ENCODE measurements around the gene ARID1B.

DNA sequence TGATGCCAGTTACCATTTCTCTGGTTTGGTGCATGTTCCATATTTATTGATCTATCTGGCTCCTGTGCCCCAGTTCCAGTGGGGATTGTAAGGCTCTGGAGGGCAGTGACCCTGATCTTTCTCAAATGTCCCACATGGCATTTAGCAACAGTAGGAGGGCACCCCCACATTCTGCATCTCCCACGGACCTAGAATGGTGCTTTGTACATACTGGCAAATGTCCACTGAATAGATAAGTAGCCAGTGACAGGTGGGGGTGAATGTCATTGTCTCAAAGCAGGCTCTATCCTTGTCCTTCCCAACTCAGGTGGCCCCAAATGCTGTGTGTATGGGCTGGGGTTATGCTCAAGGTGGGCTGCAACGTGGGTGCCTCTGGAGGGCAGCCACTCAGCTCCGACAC lies 462.0 kb downstream of the ARID1B start:
- TF ChIP-seq POLR2A (IDR thresholded peaks at IDR 0.05; ENCODE audit: borderline replicate concordance, extremely low read depth, insufficient read depth, insufficient read length) (no peak), JUND (IDR thresholded peaks at IDR 0.05) (no peak), POLR2AphosphoS5 (IDR thresholded peaks at IDR 0.05; ENCODE audit: low read depth, low read length) (no peak), SIN3A (IDR thresholded peaks at IDR 0.05; ENCODE audit: low read depth) (no peak), TCF7L2 (IDR thresholded peaks at IDR 0.05; ENCODE audit: borderline replicate concordance, extremely low read depth, insufficient read depth, insufficient read length) (no peak), EZH2 (IDR thresholded peaks at IDR 0.05) (no peak), EZH2phosphoT487 (IDR thresholded peaks at IDR 0.05; ENCODE audit: borderline replicate concordance) (no peak), YY1 (IDR thresholded peaks at IDR 0.05; ENCODE audit: extremely low read depth, insufficient replicate concordance, low read depth, low read length) (no peak), SP1 (IDR thresholded peaks at IDR 0.05; ENCODE audit: low read depth) (no peak), RAD21 (IDR thresholded peaks at IDR 0.05; ENCODE audit: low read depth) (no peak), EGR1 (IDR thresholded peaks at IDR 0.05; ENCODE audit: low read depth) (no peak)
- TF ChIP-seq, protein P1, sequence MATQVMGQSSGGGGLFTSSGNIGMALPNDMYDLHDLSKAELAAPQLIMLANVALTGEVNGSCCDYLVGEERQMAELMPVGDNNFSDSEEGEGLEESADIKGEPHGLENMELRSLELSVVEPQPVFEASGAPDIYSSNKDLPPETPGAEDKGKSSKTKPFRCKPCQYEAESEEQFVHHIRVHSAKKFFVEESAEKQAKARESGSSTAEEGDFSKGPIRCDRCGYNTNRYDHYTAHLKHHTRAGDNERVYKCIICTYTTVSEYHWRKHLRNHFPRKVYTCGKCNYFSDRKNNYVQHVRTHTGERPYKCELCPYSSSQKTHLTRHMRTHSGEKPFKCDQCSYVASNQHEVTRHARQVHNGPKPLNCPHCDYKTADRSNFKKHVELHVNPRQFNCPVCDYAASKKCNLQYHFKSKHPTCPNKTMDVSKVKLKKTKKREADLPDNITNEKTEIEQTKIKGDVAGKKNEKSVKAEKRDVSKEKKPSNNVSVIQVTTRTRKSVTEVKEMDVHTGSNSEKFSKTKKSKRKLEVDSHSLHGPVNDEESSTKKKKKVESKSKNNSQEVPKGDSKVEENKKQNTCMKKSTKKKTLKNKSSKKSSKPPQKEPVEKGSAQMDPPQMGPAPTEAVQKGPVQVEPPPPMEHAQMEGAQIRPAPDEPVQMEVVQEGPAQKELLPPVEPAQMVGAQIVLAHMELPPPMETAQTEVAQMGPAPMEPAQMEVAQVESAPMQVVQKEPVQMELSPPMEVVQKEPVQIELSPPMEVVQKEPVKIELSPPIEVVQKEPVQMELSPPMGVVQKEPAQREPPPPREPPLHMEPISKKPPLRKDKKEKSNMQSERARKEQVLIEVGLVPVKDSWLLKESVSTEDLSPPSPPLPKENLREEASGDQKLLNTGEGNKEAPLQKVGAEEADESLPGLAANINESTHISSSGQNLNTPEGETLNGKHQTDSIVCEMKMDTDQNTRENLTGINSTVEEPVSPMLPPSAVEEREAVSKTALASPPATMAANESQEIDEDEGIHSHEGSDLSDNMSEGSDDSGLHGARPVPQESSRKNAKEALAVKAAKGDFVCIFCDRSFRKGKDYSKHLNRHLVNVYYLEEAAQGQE (IDR thresholded peaks at IDR 0.05; ENCODE audit: low read depth), result no peak
- TF ChIP-seq, protein P2, sequence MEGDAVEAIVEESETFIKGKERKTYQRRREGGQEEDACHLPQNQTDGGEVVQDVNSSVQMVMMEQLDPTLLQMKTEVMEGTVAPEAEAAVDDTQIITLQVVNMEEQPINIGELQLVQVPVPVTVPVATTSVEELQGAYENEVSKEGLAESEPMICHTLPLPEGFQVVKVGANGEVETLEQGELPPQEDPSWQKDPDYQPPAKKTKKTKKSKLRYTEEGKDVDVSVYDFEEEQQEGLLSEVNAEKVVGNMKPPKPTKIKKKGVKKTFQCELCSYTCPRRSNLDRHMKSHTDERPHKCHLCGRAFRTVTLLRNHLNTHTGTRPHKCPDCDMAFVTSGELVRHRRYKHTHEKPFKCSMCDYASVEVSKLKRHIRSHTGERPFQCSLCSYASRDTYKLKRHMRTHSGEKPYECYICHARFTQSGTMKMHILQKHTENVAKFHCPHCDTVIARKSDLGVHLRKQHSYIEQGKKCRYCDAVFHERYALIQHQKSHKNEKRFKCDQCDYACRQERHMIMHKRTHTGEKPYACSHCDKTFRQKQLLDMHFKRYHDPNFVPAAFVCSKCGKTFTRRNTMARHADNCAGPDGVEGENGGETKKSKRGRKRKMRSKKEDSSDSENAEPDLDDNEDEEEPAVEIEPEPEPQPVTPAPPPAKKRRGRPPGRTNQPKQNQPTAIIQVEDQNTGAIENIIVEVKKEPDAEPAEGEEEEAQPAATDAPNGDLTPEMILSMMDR (IDR thresholded peaks at IDR 0.05 in 2 of 3, conservative IDR thresholded peaks at IDR 0.05 in 1 of 3; ENCODE audit: borderline replicate concordance in 1 of 3, insufficient read depth in 1 of 3, low read depth in 2 of 3, low read length in 2 of 3), result no peak
- TF ChIP-seq, protein P3, sequence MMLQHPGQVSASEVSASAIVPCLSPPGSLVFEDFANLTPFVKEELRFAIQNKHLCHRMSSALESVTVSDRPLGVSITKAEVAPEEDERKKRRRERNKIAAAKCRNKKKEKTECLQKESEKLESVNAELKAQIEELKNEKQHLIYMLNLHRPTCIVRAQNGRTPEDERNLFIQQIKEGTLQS (IDR thresholded peaks at IDR 0.05), result no peak
